Transverse colon (tissue), 4 donors: ENCODE data around the gene SLC24A3. TPM values are rescaled to one million over a fixed set of nuclear protein-coding genes. Genes with fewer than 3 reads are reported as not detected.

Experiments used
- DNase-seq: peaks from one replicate; pipeline ENCODE4 v3.0.0-alpha.2; 2019
- H3K27ac ChIP-seq, 4 donors: fragments of 200-600 bp; sonication (generic); 2 replicates each; pipeline ENCODE4 v1.5.1; 2016 to 2018; ENCODE audit warnings: inconsistent platforms in 4 of 4
- H3K27me3 ChIP-seq: fragments of 200-600 bp; sonication (generic); 2 replicates; pipeline ENCODE4 v1.5.1; 2017; ENCODE audit warnings: inconsistent platforms
- H3K36me3 ChIP-seq, 4 donors: fragments of 200-600 bp; sonication (generic); 2 replicates each; pipeline ENCODE4 v1.5.1; 2017 to 2019; ENCODE audit warnings: inconsistent platforms in 4 of 4
- H3K4me1 ChIP-seq, 4 donors: fragments of 200-600 bp; sonication (generic); 2 replicates each; pipeline ENCODE4 v1.5.1; 2017 to 2020; ENCODE audit warnings: inconsistent platforms in 4 of 4
- H3K4me3 ChIP-seq, 4 donors: fragments of 200-600 bp; sonication (generic); 1 replicate in 1 of 4; 2 replicates in 3 of 4; pipeline versions ENCODE4 v1.5.1 to v1.6.1; 2017 to 2019; ENCODE audit warnings: inconsistent platforms in 4 of 4
- H3K9me3 ChIP-seq, 2 donors: fragments of 200-600 bp; sonication (generic); 2 replicates each; pipeline ENCODE4 v1.5.1; 2017 to 2019; ENCODE audit warnings: inconsistent platforms in 2 of 2
- CTCF ChIP-seq, 5 experiments: fragments of 200-600 bp in 3 of 5; fragments of 450-650 bp in 2 of 5; sonication (generic) in 3 of 5; IDR thresholded peaks; 1 replicate in 2 of 5; 2 replicates in 3 of 5; pipeline ENCODE4 v1.5.1; 2016 to 2017; ENCODE audit warnings: antibody characterized with exemption in 5 of 5, inconsistent platforms in 3 of 5, mild to moderate bottlenecking in 2 of 5, moderate library complexity in 1 of 5
- EP300 ChIP-seq: sonication (generic); formaldehyde crosslinking; IDR thresholded peaks from one replicate; pipeline ENCODE4 v1.6.1; 2017; ENCODE audit warnings: antibody characterized with exemption, low read depth
- POLR2A ChIP-seq: fragments of 450-650 bp; IDR thresholded peaks from one replicate; pipeline ENCODE4 v1.6.1; 2016; ENCODE audit warnings: antibody characterized with exemption, mild to moderate bottlenecking, moderate library complexity
- POLR2AphosphoS5 ChIP-seq, 3 donors: sonication (generic); formaldehyde crosslinking; IDR thresholded peaks; one replicate each; pipeline ENCODE4 v1.6.1; 2016; ENCODE audit warnings: antibody characterized with exemption in 3 of 3
- WGBS, 2 donors: methylation state at CpG; one replicate each; pipeline ENCODE4 v1.1.5; 2018; ENCODE audit warnings: low coverage in 1 of 2; 5-methylcytosine and 5-hydroxymethylcytosine counted together
- in situ Hi-C, 4 donors: fragments of 200-750 bp; cut with MboI; loops; one replicate each; pipeline versions ENCODE4 v1.15.0 to v1.15.1; 2017; ENCODE audit warnings: low sequenced_read_pairs in 3 of 4, low pct_ligation_motif_present in 1 of 4, low pct_unique_long_range_greater_than_20kb in 1 of 4
- intact Hi-C: fragments of 100-400 bp; cut with DNase I; formaldehyde crosslinking; loops from one replicate; pipeline ENCODE4 v1.15.1; 2023; ENCODE audit warnings: low total_unique reads
- total RNA-seq, 4 donors: library from RNA; depleted of rRNA; stranded (reverse); fragments of >200 nt; gene quantifications; one replicate each; pipeline ENCODE4 v1.1.0, GENCODE V29; 2016

Gene SLC24A3
- total RNA-seq, 4 donors from 2014 or later, result 4.4 to 6.7 (median 4.6) TPM

- no peaks in the 10 kb centered on the region for H3K9me3 ChIP-seq
- H3K4me1 ChIP-seq, result no peaks in the 10 kb centered on the region
- H3K27me3 ChIP-seq, result no peaks in the 10 kb centered on the region
- H3K36me3 ChIP-seq, result no peaks in the 10 kb centered on the region
- in situ Hi-C loops (no loop called here), intact Hi-C loops (no loop called here)
- H3K4me3 ChIP-seq, result no peak overlapping the region
- WGBS, 2 donors, result 95% methylated on average over 7 of the region's 7 CpGs; no CpG with 5 or more reads in 1 of the 2 donors
- DNase-seq, result no peak
- TF ChIP-seq POLR2AphosphoS5 (IDR thresholded peaks at IDR 0.05) (no peak), CTCF (IDR thresholded peaks at IDR 0.05) (no peak)
- H3K27ac ChIP-seq, result no peak overlapping the region
Measured at GRCh38 chr20:19264191-19264590, 51.7 kb downstream of the SLC24A3 start.

GRCh38 chr20:19265646-19266374 lies 53.4 kb downstream of the SLC24A3 start:
- in situ Hi-C loops (no loop called here), intact Hi-C loops (loop anchor here (1.0 kb wide), 1 partner anchor 40 kb away; no protein-coding TSS in a partner anchor)
- WGBS, 2 donors, result 62 to 84% methylated on average over 2 to 3 of the region's 3 CpGs
- DNase-seq, result no peak
- no peaks in the 10 kb centered on the region for H3K27me3 ChIP-seq
- no peaks in the 10 kb centered on the region for H3K4me1 ChIP-seq
- no peak overlapping the region for H3K27ac ChIP-seq
- H3K9me3 ChIP-seq, result no peaks in the 10 kb centered on the region
- TF ChIP-seq CTCF (IDR thresholded peaks at IDR 0.05) (no peak), POLR2A (no peak), EP300 (no peak), POLR2AphosphoS5 (IDR thresholded peaks at IDR 0.05) (no peak)
- no peaks in the 10 kb centered on the region for H3K36me3 ChIP-seq
- no peak overlapping the region for H3K4me3 ChIP-seq

GRCh38 chr20:19268426-19268825 lies 56.0 kb downstream of the SLC24A3 start:
- in situ Hi-C loops, result no loop called here
- TF ChIP-seq POLR2AphosphoS5 (IDR thresholded peaks at IDR 0.05), result no peak
- TF ChIP-seq POLR2A, result no peak
- no peak for TF ChIP-seq CTCF (IDR thresholded peaks at IDR 0.05)
- TF ChIP-seq EP300, result no peak
- Histone ChIP-seq H3K4me3 (no peak overlapping the region), H3K4me1 (no peaks in the 10 kb centered on the region), H3K36me3 (no peaks in the 10 kb centered on the region), H3K9me3 (no peaks in the 10 kb centered on the region), H3K27me3 (no peaks in the 10 kb centered on the region), H3K27ac (no peak overlapping the region)
- no peak for DNase-seq
- WGBS, 2 donors, result 93 to 100% methylated on average over 2 of the region's 2 CpGs
- intact Hi-C loops, result no loop called here

- 84 to 98% methylated on average over 5 to 8 of the region's 8 CpGs for WGBS, 2 donors
- H3K27ac ChIP-seq, result no peak overlapping the region
- DNase-seq, result no peak
- H3K4me3 ChIP-seq, result no peak overlapping the region
- no peaks in the 10 kb centered on the region for H3K9me3 ChIP-seq
- H3K27me3 ChIP-seq, result no peaks in the 10 kb centered on the region
- in situ Hi-C loops, result no loop called here
- peaks cover 3 to 6% (median 5%) of the 10 kb centered on the region in 4 donors for H3K4me1 ChIP-seq
- TF ChIP-seq CTCF (IDR thresholded peaks at IDR 0.05), result no peak
- TF ChIP-seq EP300, result no peak
- TF ChIP-seq POLR2AphosphoS5 (IDR thresholded peaks at IDR 0.05), result no peak
- TF ChIP-seq POLR2A, result no peak
- no peaks in the 10 kb centered on the region for H3K36me3 ChIP-seq
- intact Hi-C loops, result no loop called here
Measured at GRCh38 chr20:19269737-19270340, 57.4 kb downstream of the SLC24A3 start.
